Measurements from ENCODE around the gene POLR3B.
A peak's percentile ranks its signal among the peaks of the same experiment; 100 is the strongest.

The POLR3B gene

GRCh38 chr12:106357549-106358395 is at the start of gene POLR3B:
Gene POLR3B (plus strand): TSS chr12:106357748. CDS start chr12:106357880, 132 bp downstream.
- TF ChIP-seq CTCF (IDR thresholded peaks at IDR 0.05), result peak; percentile 93
- peaks cover 23% of the 10 kb centered on the region for H3K79me2 ChIP-seq
- peak within 1 kb of the TSS; percentile 66 for H3K4me2 ChIP-seq (ENCODE audit: low read length)
- peak within 1 kb of the TSS; percentile 25 for H3K9ac ChIP-seq
- H3K4me3 ChIP-seq (ENCODE audit: low read depth, low read length), result peak within 1 kb of the TSS; percentile 96
- H3K27ac ChIP-seq, result peak within 1 kb of the TSS; percentile 93
- H3K9me3 ChIP-seq (ENCODE audit: control insufficient read depth, low read length), result no peaks in the 10 kb centered on the region
- no peaks in the 10 kb centered on the region for H3K27me3 ChIP-seq (ENCODE audit: control insufficient read depth, insufficient read depth, low read length)
- peaks cover 2% of the 10 kb centered on the region for H3K4me1 ChIP-seq
- peak within 1 kb of the TSS; percentile 92 for H2AFZ ChIP-seq
- no peaks in the 10 kb centered on the region for H3K36me3 ChIP-seq (ENCODE audit: control insufficient read depth, insufficient read depth, low read length)

GRCh38 chr12:106308121-106308520 is 49.4 kb upstream of the POLR3B start:
- no peak overlapping the region for H3K9ac ChIP-seq
- H3K36me3 ChIP-seq (ENCODE audit: control insufficient read depth, insufficient read depth, low read length), result no peaks in the 10 kb centered on the region
- H3K9me3 ChIP-seq (ENCODE audit: control insufficient read depth, low read length), result no peaks in the 10 kb centered on the region
- no peak for TF ChIP-seq CTCF (IDR thresholded peaks at IDR 0.05)
- H3K4me3 ChIP-seq (ENCODE audit: low read depth, low read length), result no peak overlapping the region
- H3K27me3 ChIP-seq (ENCODE audit: control insufficient read depth, insufficient read depth, low read length), result no peaks in the 10 kb centered on the region
- H2AFZ ChIP-seq, result no peak overlapping the region
- H3K79me2 ChIP-seq, result peaks cover under 1% of the 10 kb centered on the region
- peaks cover 42% of the 10 kb centered on the region for H3K4me1 ChIP-seq
- peak overlapping the region; percentile 9 for H3K4me2 ChIP-seq (ENCODE audit: low read length)
- peak overlapping the region; percentile 65 for H3K27ac ChIP-seq

- Histone ChIP-seq H3K27me3 (ENCODE audit: control insufficient read depth, insufficient read depth, low read length) (no peaks in the 10 kb centered on the region), H3K9me3 (ENCODE audit: control insufficient read depth, low read length) (no peaks in the 10 kb centered on the region), H3K36me3 (ENCODE audit: control insufficient read depth, insufficient read depth, low read length) (no peaks in the 10 kb centered on the region), H3K4me2 (ENCODE audit: low read length) (peak overlapping the region; percentile 9), H3K4me3 (ENCODE audit: low read depth, low read length) (no peak overlapping the region), H3K79me2 (no peaks in the 10 kb centered on the region), H3K4me1 (peaks cover 39% of the 10 kb centered on the region), H2AFZ (no peak overlapping the region), H3K9ac (no peak overlapping the region), H3K27ac (peak overlapping the region; percentile 65)
- no peak for TF ChIP-seq CTCF (IDR thresholded peaks at IDR 0.05)
Observed at GRCh38 chr12:106308611-106309010, 48.9 kb upstream of the POLR3B start.

GRCh38 chr12:106309671-106310505 is 47.7 kb upstream of the POLR3B start:
- Histone ChIP-seq H3K9me3 (ENCODE audit: control insufficient read depth, low read length) (no peaks in the 10 kb centered on the region), H3K4me2 (ENCODE audit: low read length) (peak overlapping the region; percentile 3), H3K9ac (no peak overlapping the region), H3K27ac (no peak overlapping the region), H3K4me3 (ENCODE audit: low read depth, low read length) (no peak overlapping the region), H3K4me1 (peaks cover 29% of the 10 kb centered on the region), H3K79me2 (no peaks in the 10 kb centered on the region), H2AFZ (no peak overlapping the region), H3K36me3 (ENCODE audit: control insufficient read depth, insufficient read depth, low read length) (no peaks in the 10 kb centered on the region), H3K27me3 (ENCODE audit: control insufficient read depth, insufficient read depth, low read length) (no peaks in the 10 kb centered on the region)
- no peak for TF ChIP-seq CTCF (IDR thresholded peaks at IDR 0.05)

Measured in parathyroid adenoma (tissue), 2 donors.